HUES64 (cell line): Measurements from ENCODE around the gene MAPK14.

Experiments used
- H3K27ac ChIP-seq: 2 replicates; pipeline ENCODE4 v1.7.0; 2013; ENCODE audit warnings: low read depth, low read length, inconsistent platforms
- H3K27me3 ChIP-seq: 2 replicates; pipeline ENCODE4 v1.6.1; 2013; ENCODE audit warnings: mild to moderate bottlenecking, low read length; ENCODE audit not compliant: insufficient read depth
- H3K36me3 ChIP-seq: 2 replicates; pipeline ENCODE4 v1.6.1; 2013; ENCODE audit warnings: mild to moderate bottlenecking, low read length; ENCODE audit not compliant: insufficient read depth
- H3K4me1 ChIP-seq: 2 replicates; pipeline ENCODE4 v1.6.1; 2013; ENCODE audit warnings: mild to moderate bottlenecking, low read length, moderate library complexity; ENCODE audit not compliant: insufficient read depth
- H3K4me3 ChIP-seq: 2 replicates; pipeline ENCODE4 v1.5.1; 2013; ENCODE audit warnings: mild to moderate bottlenecking, low read length, moderate library complexity
- H3K9ac ChIP-seq: 2 replicates; pipeline ENCODE4 v1.6.1; 2013; ENCODE audit warnings: mild to moderate bottlenecking, low read depth, low read length
- H3K9me3 ChIP-seq: 2 replicates; pipeline ENCODE4 v1.6.1; 2013; ENCODE audit warnings: low read depth, low read length; ENCODE audit not compliant: insufficient read depth
- WGBS: fragments of 150-250, 120-280 bp; methylation state at CpG from one replicate; pipeline ENCODE4 v1.1.7; 2013; ENCODE audit warnings: missing lambda C conversion rate; 5-methylcytosine and 5-hydroxymethylcytosine counted together

The MAPK14 gene

DNA sequence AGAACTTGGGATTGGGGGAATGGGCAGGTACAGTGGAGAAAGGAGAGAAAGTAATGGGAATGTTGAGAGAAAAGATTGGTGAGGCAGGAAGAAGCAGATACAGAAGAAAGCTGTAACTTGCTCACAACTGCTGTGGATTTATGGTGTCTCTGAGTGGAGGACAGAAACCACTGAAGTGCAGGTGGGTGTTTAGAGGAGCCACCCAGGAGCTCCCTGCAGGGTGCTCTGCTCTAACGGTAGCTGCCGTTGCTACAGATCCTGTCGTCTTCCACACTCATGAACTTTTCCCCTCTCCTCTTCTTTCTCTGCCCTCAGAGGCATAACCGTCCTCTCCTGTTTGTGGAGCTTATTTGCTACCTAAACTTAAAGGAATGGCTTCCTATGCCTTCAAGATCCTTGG is 75.2 kb downstream of the MAPK14 start:
- Histone ChIP-seq H3K27ac (no peak overlapping the region), H3K36me3 (peaks cover 43% of the 10 kb centered on the region), H3K27me3 (no peaks in the 10 kb centered on the region), H3K4me3 (no peak overlapping the region), H3K9me3 (no peaks in the 10 kb centered on the region), H3K4me1 (peaks cover 11% of the 10 kb centered on the region; the same call in 1 of the 2 replicates), H3K9ac (no peak overlapping the region)
- 71% methylated on average over 4 of the region's 4 CpGs for WGBS

GRCh38 chr6:36104836-36105235 is 77.2 kb downstream of the MAPK14 start:
- Histone ChIP-seq H3K27ac (no peak overlapping the region), H3K4me1 (no peaks in the 10 kb centered on the region), H3K27me3 (no peaks in the 10 kb centered on the region), H3K4me3 (no peak overlapping the region), H3K9me3 (no peaks in the 10 kb centered on the region), H3K9ac (no peak overlapping the region), H3K36me3 (peaks cover 62% of the 10 kb centered on the region)
- WGBS: 92% methylated on average over 2 of the region's 2 CpGs

GRCh38 chr6:36109092-36109491 is 81.5 kb downstream of the MAPK14 start:
- 93% methylated on average over 7 of the region's 7 CpGs for WGBS
- Histone ChIP-seq H3K27me3 (no peaks in the 10 kb centered on the region), H3K4me1 (no peaks in the 10 kb centered on the region), H3K4me3 (no peak overlapping the region), H3K9ac (no peak overlapping the region), H3K27ac (no peak overlapping the region), H3K9me3 (no peaks in the 10 kb centered on the region), H3K36me3 (peaks cover 51% of the 10 kb centered on the region)

DNA sequence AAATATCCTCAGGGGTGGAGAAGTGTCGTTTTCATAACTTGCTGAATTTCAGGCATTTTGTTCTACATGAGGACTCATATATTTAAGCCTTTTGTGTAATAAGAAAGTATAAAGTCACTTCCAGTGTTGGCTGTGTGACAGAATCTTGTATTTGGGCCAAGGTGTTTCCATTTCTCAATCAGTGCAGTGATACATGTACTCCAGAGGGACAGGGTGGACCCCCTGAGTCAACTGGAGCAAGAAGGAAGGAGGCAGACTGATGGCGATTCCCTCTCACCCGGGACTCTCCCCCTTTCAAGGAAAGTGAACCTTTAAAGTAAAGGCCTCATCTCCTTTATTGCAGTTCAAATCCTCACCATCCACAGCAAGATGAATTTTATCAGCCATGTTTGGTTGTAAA is 82.4 kb downstream of the MAPK14 start:
- H3K4me1 ChIP-seq: no peaks in the 10 kb centered on the region
- H3K27me3 ChIP-seq: no peaks in the 10 kb centered on the region
- H3K9ac ChIP-seq: no peak overlapping the region
- H3K36me3 ChIP-seq: peaks cover 46% of the 10 kb centered on the region
- no peaks in the 10 kb centered on the region for H3K9me3 ChIP-seq
- 91% methylated on average over 3 of the region's 3 CpGs for WGBS
- H3K4me3 ChIP-seq: no peak overlapping the region
- no peak overlapping the region for H3K27ac ChIP-seq

DNA sequence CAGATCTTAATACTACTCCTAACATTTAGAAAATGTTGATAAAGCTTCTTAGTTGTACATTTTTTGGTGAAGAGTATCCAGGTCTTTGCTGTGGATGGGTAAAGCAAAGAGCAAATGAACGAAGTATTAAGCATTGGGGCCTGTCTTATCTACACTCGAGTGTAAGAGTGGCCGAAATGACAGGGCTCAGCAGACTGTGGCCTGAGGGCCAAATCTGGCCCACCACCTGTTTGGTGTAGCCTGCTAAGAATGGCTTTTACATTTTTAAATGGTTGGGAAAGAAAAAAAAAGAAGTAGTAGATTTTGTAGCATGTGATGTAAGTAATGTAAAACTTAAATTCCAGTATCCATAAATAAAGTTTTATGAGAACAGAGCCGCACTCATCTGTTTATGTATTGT is 83.3 kb downstream of the MAPK14 start:
- no peaks in the 10 kb centered on the region for H3K27me3 ChIP-seq
- no peak overlapping the region for H3K4me3 ChIP-seq
- H3K4me1 ChIP-seq: no peaks in the 10 kb centered on the region
- H3K27ac ChIP-seq: no peak overlapping the region
- peaks cover 42% of the 10 kb centered on the region for H3K36me3 ChIP-seq
- no peak overlapping the region for H3K9ac ChIP-seq
- no peaks in the 10 kb centered on the region for H3K9me3 ChIP-seq
- 90% methylated on average over 4 of the region's 4 CpGs for WGBS

- H3K27ac ChIP-seq: no peak overlapping the region
- 93% methylated on average over 7 of the region's 7 CpGs for WGBS
- H3K4me3 ChIP-seq: no peak overlapping the region
Observed at GRCh38 chr6:36111526-36111925, 83.9 kb downstream of the MAPK14 start.

DNA sequence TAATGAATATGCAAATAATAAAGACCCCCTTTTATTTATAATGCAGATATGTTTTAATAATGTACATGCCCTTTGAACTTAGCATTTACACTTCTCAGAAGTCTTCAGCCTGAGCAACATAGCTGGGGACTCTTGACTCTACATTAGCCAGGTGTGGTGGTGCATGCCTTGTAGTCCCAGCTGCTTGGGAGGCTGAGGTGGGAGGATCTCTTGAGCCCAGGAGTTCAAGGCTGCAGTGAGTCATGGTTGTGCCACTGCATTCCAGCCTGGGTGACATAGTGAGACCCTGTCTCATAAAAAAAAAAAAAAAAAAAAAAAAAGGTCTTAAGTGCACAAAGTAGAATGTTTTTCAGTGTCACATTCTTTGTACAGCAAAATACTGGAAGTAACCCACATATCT is 85.4 kb downstream of the MAPK14 start:
- Histone ChIP-seq H3K36me3 (peaks cover 32% of the 10 kb centered on the region), H3K9me3 (no peaks in the 10 kb centered on the region), H3K9ac (no peak overlapping the region), H3K27me3 (no peaks in the 10 kb centered on the region), H3K4me3 (no peak overlapping the region), H3K27ac (no peak overlapping the region), H3K4me1 (no peaks in the 10 kb centered on the region)

More at GRCh38 chr6:36111526-36111925, 83.9 kb downstream of the MAPK14 start:
- Histone ChIP-seq H3K36me3 (peaks cover 42% of the 10 kb centered on the region), H3K9me3 (no peaks in the 10 kb centered on the region), H3K4me1 (no peaks in the 10 kb centered on the region), H3K9ac (no peak overlapping the region), H3K27me3 (no peaks in the 10 kb centered on the region)

- H3K36me3 ChIP-seq: peaks cover 25% of the 10 kb centered on the region
- no peak overlapping the region for H3K9ac ChIP-seq
Observed at GRCh38 chr6:36113703-36114102, 86.1 kb downstream of the MAPK14 start.

DNA sequence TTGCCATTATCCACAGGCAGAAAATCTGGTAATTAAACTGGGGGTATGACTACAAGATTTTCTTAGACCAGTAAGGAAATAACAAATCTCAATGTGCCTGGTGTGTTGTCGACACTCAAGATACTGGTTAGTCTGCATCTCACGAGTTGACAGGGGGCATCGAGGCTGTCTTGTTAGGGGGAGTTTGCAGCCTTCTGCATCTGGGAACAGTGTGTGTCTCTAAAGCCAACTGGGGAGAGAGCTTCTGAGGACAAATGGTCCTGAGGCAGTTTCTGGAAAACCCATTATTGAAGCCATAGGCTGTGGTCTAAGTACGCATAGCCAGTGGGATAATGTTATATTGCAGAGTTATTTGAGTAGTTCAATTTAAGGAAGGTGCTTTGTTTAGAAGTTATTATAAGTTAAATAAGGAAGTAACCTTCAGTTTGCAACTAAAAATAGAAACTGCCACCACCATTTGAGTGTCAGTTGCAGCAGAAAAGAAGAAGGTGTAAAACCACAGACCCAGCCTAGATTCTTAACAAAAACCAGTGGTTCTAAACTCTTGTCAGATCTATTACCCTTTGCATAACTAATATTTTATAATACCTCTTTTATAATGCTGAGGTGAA is 87.3 kb downstream of the MAPK14 start:
- H3K27me3 ChIP-seq: no peaks in the 10 kb centered on the region
- no peak overlapping the region for H3K4me3 ChIP-seq
- 91% methylated on average over 4 of the region's 4 CpGs for WGBS
- peaks cover 14% of the 10 kb centered on the region for H3K36me3 ChIP-seq
- no peak overlapping the region for H3K9ac ChIP-seq
- H3K9me3 ChIP-seq: no peaks in the 10 kb centered on the region
- H3K27ac ChIP-seq: no peak overlapping the region
- H3K4me1 ChIP-seq: no peaks in the 10 kb centered on the region

More at GRCh38 chr6:36113703-36114102, 86.1 kb downstream of the MAPK14 start:
- Histone ChIP-seq H3K9me3 (no peaks in the 10 kb centered on the region), H3K27me3 (no peaks in the 10 kb centered on the region), H3K27ac (no peak overlapping the region), H3K4me3 (no peak overlapping the region), H3K4me1 (no peaks in the 10 kb centered on the region)
- WGBS: 84% methylated on average over 2 of the region's 2 CpGs

DNA sequence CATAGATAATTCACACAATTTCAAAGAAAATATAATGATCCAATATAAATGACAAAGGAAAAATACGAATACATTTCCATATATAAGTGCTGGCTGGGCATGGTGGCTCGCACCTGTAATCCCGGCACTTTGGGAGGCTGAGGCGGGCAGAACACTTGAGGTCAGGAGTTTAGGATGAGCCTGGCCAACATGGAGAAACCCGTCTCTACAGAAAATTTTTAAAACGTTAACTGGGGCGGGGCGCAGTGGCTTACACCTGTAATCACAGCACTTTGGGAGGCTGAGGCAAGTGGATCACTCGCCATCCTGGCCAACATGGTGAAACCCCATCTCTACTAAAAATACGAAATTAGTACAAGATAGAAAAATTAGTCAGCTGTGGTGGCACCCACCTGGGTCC is 87.8 kb downstream of the MAPK14 start:
- H3K4me3 ChIP-seq: no peak overlapping the region
- no peaks in the 10 kb centered on the region for H3K27me3 ChIP-seq
- no peaks in the 10 kb centered on the region for H3K4me1 ChIP-seq
- H3K9me3 ChIP-seq: no peaks in the 10 kb centered on the region
- H3K36me3 ChIP-seq: peaks cover 9% of the 10 kb centered on the region
- no peak overlapping the region for H3K27ac ChIP-seq
- WGBS: 94% methylated on average over 10 of the region's 10 CpGs
- H3K9ac ChIP-seq: no peak overlapping the region

- Histone ChIP-seq H3K27me3 (no peaks in the 10 kb centered on the region), H3K4me3 (no peak overlapping the region), H3K9me3 (no peaks in the 10 kb centered on the region), H3K36me3 (0 out of 2 replicates have a peak, but pooled peaks cover 4% of the 10 kb centered on the region), H3K27ac (no peak overlapping the region), H3K9ac (no peak overlapping the region), H3K4me1 (peaks cover 7% of the 10 kb centered on the region; the same call in 1 of the 2 replicates)
- 89% methylated on average over 3 of the region's 3 CpGs for WGBS
Observed at GRCh38 chr6:36116066-36116864, 88.7 kb downstream of the MAPK14 start.
